H1 (cell line): ENCODE results near the gene UBE4A. TPM values are rescaled to one million over a fixed set of nuclear protein-coding genes. Genes with fewer than 3 reads are reported as not detected.

ENCODE experiments used
- CTCF ChIA-PET: fragments of 300-600 bp; sonication (Branson Sonifier 250); formaldehyde crosslinking; loops from one replicate; lab custom pipeline; 2021; ENCODE audit not compliant: partially characterized antibody; lab: Charles Lee
- POLR2A ChIA-PET: fragments of 300-600 bp; sonication (Branson Sonifier 250); formaldehyde crosslinking; loops from one replicate; lab custom pipeline; 2021; ENCODE audit warnings: inconsistent platforms; ENCODE audit not compliant: partially characterized antibody; lab: Charles Lee
- DNase-seq, 2 experiments: peaks; one replicate each; pipeline versions ENCODE4 v3.0.0 to v3.0.0-alpha.2; 2010 to 2022; ENCODE audit warnings: low spot score in 2 of 2, low read depth in 1 of 2, mixed read lengths in 1 of 2
- FAIRE-seq: peaks from 2 replicates; lab custom pipeline; 2011; peaks lifted over from hg19 to GRCh38; lab: Jason Lieb, UNC
- H2AFZ ChIP-seq: 2 replicates; pipeline ENCODE4 v1.8.1; 2012; ENCODE audit warnings: low read length, inconsistent platforms
- H2AK5ac ChIP-seq: 2 replicates; pipeline ENCODE4 v1.6.1; 2013; ENCODE audit warnings: low read depth, low read length
- H2BK120ac ChIP-seq: replicated peaks from 2 replicates; pipeline ENCODE3; 2013; ENCODE audit warnings: low read depth, low read length, inconsistent platforms
- H2BK12ac ChIP-seq: 2 replicates; pipeline ENCODE4 v1.6.1; 2013; ENCODE audit warnings: low read depth, low read length
- H2BK15ac ChIP-seq: 2 replicates; pipeline ENCODE4 v1.6.1; 2013; ENCODE audit warnings: low read length
- H2BK20ac ChIP-seq: 2 replicates; pipeline ENCODE4 v1.6.1; 2013; ENCODE audit warnings: low read length
- H2BK5ac ChIP-seq: 2 replicates; pipeline ENCODE4 v1.6.1; 2013; ENCODE audit warnings: low read depth, low read length
- H3K14ac ChIP-seq: 2 replicates; pipeline ENCODE4 v1.6.1; 2013; ENCODE audit warnings: inconsistent platforms; ENCODE audit not compliant: insufficient read length
- H3K18ac ChIP-seq: 2 replicates; pipeline ENCODE4 v1.6.1; 2013; ENCODE audit warnings: low read length; ENCODE audit errors: extremely low read depth
- H3K23ac ChIP-seq: 2 replicates; pipeline ENCODE4 v1.6.1; 2013; ENCODE audit warnings: inconsistent platforms; ENCODE audit not compliant: insufficient read length
- H3K23me2 ChIP-seq: 2 replicates; pipeline ENCODE4 v1.6.1; 2013; ENCODE audit warnings: low read depth, low read length
- H3K27ac ChIP-seq: 2 replicates; pipeline ENCODE4 v1.6.1; 2011; ENCODE audit warnings: low read depth, low read length, inconsistent platforms
- H3K27me3 ChIP-seq, 4 experiments: replicated peaks in 1 of 4; 1 replicate in 1 of 4; 2 replicates in 3 of 4; pipeline versions ENCODE4 v1.6.1 to v1.8.1; 2011 to 2013; ENCODE audit warnings: low read length in 3 of 4, mild to moderate bottlenecking in 3 of 4, inconsistent platforms in 2 of 4, mixed read lengths in 2 of 4, moderate library complexity in 1 of 4; ENCODE audit not compliant: control insufficient read depth in 3 of 4, insufficient read depth in 3 of 4; ENCODE audit errors: extremely low read depth in 1 of 4
- H3K36me3 ChIP-seq, 4 experiments: 2 replicates each; pipeline versions ENCODE4 v1.6.1 to v1.8.1; 2011 to 2013; ENCODE audit warnings: mild to moderate bottlenecking in 4 of 4, low read length in 3 of 4, moderate library complexity in 2 of 4, control low read depth in 1 of 4, inconsistent platforms in 1 of 4; ENCODE audit not compliant: insufficient read depth in 4 of 4, control insufficient read depth in 2 of 4
- H3K4ac ChIP-seq: replicated peaks from 2 replicates; pipeline ENCODE3; 2013; ENCODE audit warnings: low read length, low read depth, mixed read lengths, inconsistent platforms; ENCODE audit not compliant: insufficient read length
- H3K4me1 ChIP-seq, 4 experiments: replicated peaks in 1 of 4; 1 replicate in 1 of 4; 2 replicates in 3 of 4; pipeline versions ENCODE4 v1.6.1 to v1.8.1; 2011 to 2013; ENCODE audit warnings: low read length in 3 of 4, inconsistent platforms in 2 of 4, mixed read lengths in 1 of 4; ENCODE audit not compliant: insufficient read depth in 4 of 4, control insufficient read depth in 3 of 4
- H3K4me2 ChIP-seq, 2 experiments: 2 replicates each; pipeline versions ENCODE4 v1.6.1 to v1.8.1; 2011 to 2013; ENCODE audit warnings: low read depth in 2 of 2, low read length in 2 of 2, control low read depth in 1 of 2, inconsistent platforms in 1 of 2, mild to moderate bottlenecking in 1 of 2; ENCODE audit not compliant: insufficient read depth in 1 of 2
- H3K4me3 ChIP-seq, 4 experiments: fragments of 200-600, 300-600 bp in 1 of 4; sonication (generic), shearing (Covaris generic), sonication (Bioruptor Twin) in 1 of 4; 2 replicates each; pipeline versions ENCODE4 v1.5.1 to v1.8.1; 2011 to 2016; ENCODE audit warnings: low read length in 4 of 4, low read depth in 3 of 4, control low read depth in 2 of 4, inconsistent platforms in 2 of 4, mild to moderate bottlenecking in 2 of 4, mixed read lengths in 1 of 4, moderate library complexity in 1 of 4; ENCODE audit not compliant: insufficient read depth in 2 of 4; ENCODE audit errors: extremely low read depth in 1 of 4
- H3K56ac ChIP-seq: replicated peaks from 2 replicates; pipeline ENCODE3; 2013; ENCODE audit warnings: low read depth, mild to moderate bottlenecking, mixed read lengths, low read length, inconsistent platforms; ENCODE audit not compliant: insufficient read length
- H3K79me1 ChIP-seq: 2 replicates; pipeline ENCODE4 v1.6.1; 2013; ENCODE audit warnings: low read depth, low read length, control low read depth
- H3K79me2 ChIP-seq, 2 experiments: 2 replicates each; pipeline versions ENCODE4 v1.6.1 to v1.8.1; 2012 to 2013; ENCODE audit warnings: low read length in 2 of 2, mild to moderate bottlenecking in 2 of 2, inconsistent platforms in 1 of 2; ENCODE audit not compliant: insufficient read depth in 2 of 2, control insufficient read depth in 1 of 2
- H3K9ac ChIP-seq, 4 experiments: replicated peaks in 1 of 4; 1 replicate in 1 of 4; 2 replicates in 3 of 4; pipeline versions ENCODE4 v1.6.1 to v1.8.1; 2011 to 2013; ENCODE audit warnings: low read depth in 3 of 4, low read length in 3 of 4, control low read depth in 2 of 4, mild to moderate bottlenecking in 2 of 4, moderate library complexity in 2 of 4, inconsistent platforms in 1 of 4; ENCODE audit errors: extremely low read depth in 1 of 4
- H3K9me3 ChIP-seq, 2 experiments: 2 replicates each; pipeline versions ENCODE4 v1.6.1 to v1.8.1; 2012 to 2013; ENCODE audit warnings: mild to moderate bottlenecking in 2 of 2, moderate library complexity in 2 of 2, control low read depth in 1 of 2, inconsistent platforms in 1 of 2, low read depth in 1 of 2, low read length in 1 of 2, mixed read lengths in 1 of 2; ENCODE audit not compliant: insufficient read depth in 2 of 2
- H4K20me1 ChIP-seq, 2 experiments: replicated peaks in 1 of 2; 2 replicates each; pipeline versions ENCODE3 to v1.8.1; 2011 to 2013; ENCODE audit warnings: inconsistent platforms in 2 of 2, low read length in 2 of 2, mild to moderate bottlenecking in 1 of 2; ENCODE audit not compliant: insufficient read depth in 2 of 2, control insufficient read depth in 1 of 2
- H4K5ac ChIP-seq: 2 replicates; pipeline ENCODE4 v1.6.1; 2013; ENCODE audit warnings: low read length, low read depth, mixed read lengths, inconsistent platforms; ENCODE audit not compliant: insufficient read length
- H4K8ac ChIP-seq: 2 replicates; pipeline ENCODE4 v1.8.0; 2013; ENCODE audit warnings: mild to moderate bottlenecking, moderate library complexity, low read length, inconsistent platforms; ENCODE audit not compliant: insufficient read depth; ENCODE audit errors: extremely low read depth
- H4K91ac ChIP-seq: replicated peaks from 2 replicates; pipeline ENCODE3; 2013; ENCODE audit warnings: low read length, mixed read lengths, inconsistent platforms; ENCODE audit not compliant: insufficient read length
- CEBPB ChIP-seq: IDR thresholded peaks from 2 replicates; pipeline ENCODE4 v1.6.1; 2012; ENCODE audit warnings: low read depth, low read length
- WGBS, 2 experiments: shearing (Covaris generic) in 1 of 2; methylation state at CpG; one replicate each; pipeline versions ENCODE4 v1.1.6 to v1.1.7; 2013 to 2015; ENCODE audit warnings: low lambda C conversion rate in 2 of 2, mixed read lengths in 2 of 2, inconsistent platforms in 1 of 2, low coverage in 1 of 2, missing lambda C conversion rate in 1 of 2; ENCODE audit not compliant: insufficient replicate concordance in 2 of 2, insufficient coverage in 1 of 2, insufficient read length in 1 of 2; ENCODE audit errors: extremely low coverage in 1 of 2, missing lambda C conversion rate in 1 of 2; 5-methylcytosine and 5-hydroxymethylcytosine counted together
- long read RNA-seq, 2 experiments: library from RNA in 1 of 2; library from capped mRNA in 1 of 2; stranded (forward); transcript quantifications; one replicate each; pipeline ENCODE4 v2.0.0, GENCODE V29; 2021; ENCODE audit warnings: inconsistent platforms in 1 of 2
- polyA minus RNA-seq, 3 experiments: library from RNA; depleted of rRNA, polyadenylated mRNA; stranded (reverse); fragments of >200 nt; gene quantifications; 1 replicate in 2 of 3; 2 replicates in 1 of 3; pipeline ENCODE4 v1.2.3, GENCODE V29; 2011
- polyA plus RNA-seq, 7 experiments: library from polyadenylated mRNA; depleted of rRNA in 3 of 7; stranded (reverse) in 5 of 7; unstranded in 2 of 7; fragments of >200 nt in 5 of 7; fragments of 200-250 nt in 2 of 7; gene quantifications; 1 replicate in 5 of 7; 2 replicates in 1 of 7; 4 replicates in 1 of 7; pipeline versions ENCODE4 v1.2.1 to v1.2.3, GENCODE V29; 2011 to 2013; ENCODE audit warnings: missing spikeins in 2 of 7, mixed read lengths in 2 of 7
- total RNA-seq: library from RNA; stranded (reverse); fragmentation: NEBNext Ultra II Directional; extraction: Animal tissue kit (Norgen Biotek cat#: 25700); gene quantifications from 2 replicates; pipeline ENCODE4 v1.2.1, GENCODE V29; 2021

UBE4A gene, protein sequence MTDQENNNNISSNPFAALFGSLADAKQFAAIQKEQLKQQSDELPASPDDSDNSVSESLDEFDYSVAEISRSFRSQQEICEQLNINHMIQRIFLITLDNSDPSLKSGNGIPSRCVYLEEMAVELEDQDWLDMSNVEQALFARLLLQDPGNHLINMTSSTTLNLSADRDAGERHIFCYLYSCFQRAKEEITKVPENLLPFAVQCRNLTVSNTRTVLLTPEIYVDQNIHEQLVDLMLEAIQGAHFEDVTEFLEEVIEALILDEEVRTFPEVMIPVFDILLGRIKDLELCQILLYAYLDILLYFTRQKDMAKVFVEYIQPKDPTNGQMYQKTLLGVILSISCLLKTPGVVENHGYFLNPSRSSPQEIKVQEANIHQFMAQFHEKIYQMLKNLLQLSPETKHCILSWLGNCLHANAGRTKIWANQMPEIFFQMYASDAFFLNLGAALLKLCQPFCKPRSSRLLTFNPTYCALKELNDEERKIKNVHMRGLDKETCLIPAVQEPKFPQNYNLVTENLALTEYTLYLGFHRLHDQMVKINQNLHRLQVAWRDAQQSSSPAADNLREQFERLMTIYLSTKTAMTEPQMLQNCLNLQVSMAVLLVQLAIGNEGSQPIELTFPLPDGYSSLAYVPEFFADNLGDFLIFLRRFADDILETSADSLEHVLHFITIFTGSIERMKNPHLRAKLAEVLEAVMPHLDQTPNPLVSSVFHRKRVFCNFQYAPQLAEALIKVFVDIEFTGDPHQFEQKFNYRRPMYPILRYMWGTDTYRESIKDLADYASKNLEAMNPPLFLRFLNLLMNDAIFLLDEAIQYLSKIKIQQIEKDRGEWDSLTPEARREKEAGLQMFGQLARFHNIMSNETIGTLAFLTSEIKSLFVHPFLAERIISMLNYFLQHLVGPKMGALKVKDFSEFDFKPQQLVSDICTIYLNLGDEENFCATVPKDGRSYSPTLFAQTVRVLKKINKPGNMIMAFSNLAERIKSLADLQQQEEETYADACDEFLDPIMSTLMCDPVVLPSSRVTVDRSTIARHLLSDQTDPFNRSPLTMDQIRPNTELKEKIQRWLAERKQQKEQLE
- total RNA-seq: 33.5 and 34.5 TPM in 2 replicates
- 7.9 and 11.3 TPM in 2 replicates for polyA plus RNA-seq (2011; rRNA removed)
- 10.3 TPM for polyA plus RNA-seq (2011; cell fraction: cytosol; rRNA removed)
- 10.7 TPM for polyA plus RNA-seq (2011; cell fraction: nucleus; rRNA removed)
- 11.3 to 19.5 TPM (median 14.7 TPM) in 4 replicates for polyA plus RNA-seq (2012, experiment 1 of 2)
- polyA plus RNA-seq (2012, experiment 2 of 2): 0.96 TPM
- 35.1 TPM for polyA plus RNA-seq (2013, experiment 1 of 2)
- polyA plus RNA-seq (2013, experiment 2 of 2): 38.6 TPM
- polyA minus RNA-seq (2011; rRNA and poly(A)+ RNA removed): 27.5 and 40.2 TPM in 2 replicates
- 21.4 TPM for polyA minus RNA-seq (2011; cell fraction: cytosol; rRNA and poly(A)+ RNA removed)
- 16.7 TPM for polyA minus RNA-seq (2011; cell fraction: nucleus; rRNA and poly(A)+ RNA removed)
- long read RNA-seq, experiment 1, full-length matches to known transcripts: 2 of 20 reads
- long read RNA-seq, experiment 1, partial matches to known transcripts: 4 of 20 reads
- long read RNA-seq, experiment 1, other reads (novel, unspliced or antisense): 14 of 20 reads
- long read RNA-seq, experiment 2, partial matches to known transcripts: 4 of 5 reads
- long read RNA-seq, experiment 2, other reads (novel, unspliced or antisense): 1 of 5 reads

DNA sequence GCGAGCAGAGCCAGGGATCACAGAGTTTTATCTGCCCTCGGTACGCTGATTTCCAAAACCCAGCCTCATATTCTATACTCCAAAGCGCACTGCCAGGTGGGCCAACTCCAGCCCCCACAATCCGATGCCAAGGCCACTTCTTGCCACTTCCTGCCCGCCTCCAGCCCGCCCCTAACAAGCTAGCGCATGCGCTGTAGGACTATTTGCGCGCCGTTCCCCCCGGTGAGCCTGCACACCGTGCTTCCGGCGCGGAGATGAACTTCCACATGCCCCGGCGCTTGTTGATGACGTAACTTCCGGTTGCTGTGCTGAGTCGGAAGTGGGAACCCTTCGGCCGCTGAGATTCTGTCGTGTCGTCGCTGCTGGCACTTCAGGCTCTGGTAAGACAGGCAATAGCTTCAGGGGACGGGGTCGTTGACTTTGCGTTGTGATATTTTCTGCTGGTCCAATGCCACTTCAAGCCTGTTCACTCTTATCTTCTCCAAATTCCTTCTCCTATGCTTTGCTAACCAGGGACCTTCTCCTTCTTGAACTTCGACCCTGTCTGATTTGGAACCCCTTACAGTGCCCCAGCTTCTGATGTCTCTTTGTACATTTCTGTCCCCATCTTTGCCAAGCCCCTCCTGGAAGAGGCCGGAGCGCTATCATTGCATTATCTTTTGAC, at the start of gene UBE4A:
TSS of gene UBE4A (plus strand) at position 306 of the 664 bp plus-strand sequence. CDS start 5,481 bp downstream, outside the sequence.
- FAIRE-seq: peak; percentile 81
- Histone ChIP-seq H2BK5ac (no peak within 1 kb of the TSS), H3K23me2 (peaks cover 5% of the 10 kb centered on the region), H3K14ac (no peak within 1 kb of the TSS), H3K56ac (no peak within 1 kb of the TSS), H3K4me3 (peak within 1 kb of the TSS; percentile 84 to 100 (median 97)), H3K36me3 (no peaks in the 10 kb centered on the region), H3K79me2 (peaks cover 0 to 31% of the 10 kb centered on the region in 2 experiments; a peak in 3 of 4 replicates), H3K4ac (no peak within 1 kb of the TSS), H3K9me3 (peaks cover 0 to 3% of the 10 kb centered on the region in 2 experiments; a peak in 1 of 4 replicates), H3K27ac (peak within 1 kb of the TSS; percentile 29), H3K23ac (no peak within 1 kb of the TSS), H2BK15ac (no peak within 1 kb of the TSS), H3K4me1 (peaks cover 0 to 4% (median 2%) of the 10 kb centered on the region in 4 experiments; a peak in 2 of 7 replicates), H3K27me3 (no peaks in the 10 kb centered on the region; a peak in 1 of 7 replicates), H3K4me2 (peak within 1 kb of the TSS; percentile 93 to 99), H2AFZ (peak within 1 kb of the TSS; percentile 88), H3K18ac (no peak within 1 kb of the TSS; the same call in 1 of the 2 replicates), H4K8ac (peak within 1 kb of the TSS; percentile 94), H4K20me1 (no peaks in the 10 kb centered on the region), H2BK12ac (no peak within 1 kb of the TSS), H4K5ac (peak within 1 kb of the TSS; percentile 39), H4K91ac (peak within 1 kb of the TSS; percentile 13), H2BK20ac (no peak within 1 kb of the TSS), H2AK5ac (no peak within 1 kb of the TSS), H3K9ac (peak within 1 kb of the TSS; percentile 49 to 95 (median 82)), H3K79me1 (peaks cover 2% of the 10 kb centered on the region; the same call in 1 of the 2 replicates), H2BK120ac (no peak within 1 kb of the TSS)
- DNase-seq: peak; percentile 88 to 98
- 11% methylated on average over 33 of the region's 33 CpGs; no CpG with 5 or more reads in 1 of the 2 experiments for WGBS, 2 experiments
- ChIA-PET CTCF (no interaction called here), POLR2A (interaction anchor here (0.9 to 2.1 kb wide), 4 partner anchors 14 to 236 kb away, joined by 3 to 9 read pairs (median 4); partner anchors contain the start of gene CD3E)
- TF ChIP-seq CEBPB: peak; percentile 44; the same call in 1 of the 2 replicates
